Umbilical cord (tissue), 2 donors: ENCODE measurements around the gene RAB40A. TPM values are rescaled to one million over a fixed set of nuclear protein-coding genes. Genes with fewer than 3 reads are reported as not detected.

Experiments used
- DNase-seq: peaks from one replicate; pipeline ENCODE4 v3.0.0-alpha.2; 2015; ENCODE audit warnings: low spot score
- total RNA-seq: library from RNA; depleted of rRNA; stranded (reverse); fragments of >200 nt; gene quantifications from one replicate; pipeline ENCODE4 v1.2.3, GENCODE V29; 2014; ENCODE audit warnings: low replicate concordance; ENCODE audit not compliant: insufficient read depth

Gene RAB40A
- 11.3 TPM for total RNA-seq

- no peak for DNase-seq
Measured at GRCh38 chrX:103519389-103519788, at the start of gene RAB40A. Gene RAB40A (minus strand): TSS chrX:103519489. CDS start chrX:103500756, 18,733 bp downstream.

- peak; percentile 12 for DNase-seq
Measured at GRCh38 chrX:103565752-103566151, 46.5 kb upstream of the RAB40A start.

GRCh38 chrX:103565197-103565596, 45.9 kb upstream of the RAB40A start:
- no peak for DNase-seq

- DNase-seq = no peak
Measured at GRCh38 chrX:103562801-103563200, 43.5 kb upstream of the RAB40A start.

- no peak for DNase-seq
Measured at GRCh38 chrX:103560256-103560655, 41.0 kb upstream of the RAB40A start.

GRCh38 chrX:103556963-103557612, 37.8 kb upstream of the RAB40A start:
- no peak for DNase-seq

- DNase-seq = peak; percentile 62
Measured at GRCh38 chrX:103554687-103555424, 35.6 kb upstream of the RAB40A start.

GRCh38 chrX:103552236-103552635, 32.9 kb upstream of the RAB40A start:
- DNase-seq = no peak

- DNase-seq = no peak
Measured at GRCh38 chrX:103550415-103551051, 31.2 kb upstream of the RAB40A start.

GRCh38 chrX:103549916-103550315, 30.6 kb upstream of the RAB40A start:
- DNase-seq = no peak

GRCh38 chrX:103540145-103540544, 20.9 kb upstream of the RAB40A start:
- peak; percentile 51 for DNase-seq

GRCh38 chrX:103539695-103540094, 20.4 kb upstream of the RAB40A start:
- no peak for DNase-seq

GRCh38 chrX:103538728-103539127, 19.4 kb upstream of the RAB40A start:
- DNase-seq = peak; percentile 48

GRCh38 chrX:103537871-103538387, 18.6 kb upstream of the RAB40A start:
- DNase-seq = no peak

GRCh38 chrX:103536732-103537131, 17.4 kb upstream of the RAB40A start:
- no peak for DNase-seq

GRCh38 chrX:103536071-103536470, 16.8 kb upstream of the RAB40A start:
- DNase-seq = peak; percentile 72

GRCh38 chrX:103535206-103535605, 15.9 kb upstream of the RAB40A start:
- no peak for DNase-seq

- peak; percentile 77 for DNase-seq
Measured at GRCh38 chrX:103533511-103534216, 14.4 kb upstream of the RAB40A start.

GRCh38 chrX:103531002-103531401, 11.7 kb upstream of the RAB40A start:
- DNase-seq = no peak

- DNase-seq = no peak
Measured at GRCh38 chrX:103530545-103530944, 11.3 kb upstream of the RAB40A start.

GRCh38 chrX:103529550-103529949, 10.3 kb upstream of the RAB40A start:
- DNase-seq = no peak

GRCh38 chrX:103524747-103525146, 5.5 kb upstream of the RAB40A start:
- DNase-seq = no peak
